Activated CD8-positive, alpha-beta T cell treated with anti-CD3 and anti-CD28 coated beads for 36 hours (primary cell): ENCODE data around the gene NDE1. TPM values are rescaled to one million over a fixed set of nuclear protein-coding genes. Genes with fewer than 3 reads are reported as not detected.
A peak's percentile ranks its signal among the peaks of the same experiment; 100 is the strongest.

Experiments used
- ATAC-seq: fragments of 200-7000 bp; cut with Tn5 transposase; one replicate; pipeline ENCODE4 v1.10.0; 2021; ENCODE audit warnings: mild to moderate bottlenecking, moderate library complexity
- CTCF ChIA-PET: fragments of 350-600 bp; sonication (Branson Sonifier 250); formaldehyde crosslinking; loops from one replicate; lab custom pipeline; 2021; ENCODE audit warnings: antibody characterized with exemption; lab: Charles Lee
- POLR2A ChIA-PET: fragments of 350-600 bp; sonication (Branson Sonifier 250); formaldehyde crosslinking; loops from one replicate; lab custom pipeline; 2021; ENCODE audit warnings: antibody characterized with exemption; lab: Charles Lee
- DNase-seq: peaks from one replicate; pipeline ENCODE4 v3.0.0-alpha.2; 2020
- H3K27ac Mint-ChIP-seq: one replicate; pipeline ENCODE4 v1.8.0; 2021; ENCODE audit warnings: mild to moderate bottlenecking, mixed read lengths
- H3K27me3 Mint-ChIP-seq: one replicate; pipeline ENCODE4 v1.8.0; 2021; ENCODE audit warnings: mixed read lengths
- H3K36me3 Mint-ChIP-seq: one replicate; pipeline ENCODE4 v1.8.0; 2021; ENCODE audit warnings: low read depth, mixed read lengths
- H3K4me1 Mint-ChIP-seq: one replicate; pipeline ENCODE4 v1.8.0; 2021; ENCODE audit warnings: low read depth, mixed read lengths
- H3K4me3 Mint-ChIP-seq: one replicate; pipeline ENCODE4 v1.8.0; 2021; ENCODE audit warnings: mild to moderate bottlenecking, moderate library complexity, mixed read lengths
- H3K9me3 Mint-ChIP-seq: one replicate; pipeline ENCODE4 v1.8.0; 2021; ENCODE audit warnings: mixed read lengths
- CTCF ChIP-seq: fragments of 200-600 bp; IDR thresholded peaks from one replicate; pipeline ENCODE4 v1.8.0; 2022; ENCODE audit warnings: antibody characterized with exemption, mild to moderate bottlenecking
- intact Hi-C: fragments of 100-400 bp; cut with micrococcal nuclease; formaldehyde crosslinking; loops from one replicate; pipeline ENCODE4 v1.10.0; 2022
- total RNA-seq, 2 experiments: library from RNA; stranded (reverse); gene quantifications; one replicate each; pipeline ENCODE4 v1.2.3, GENCODE V29; 2021

The NDE1 gene, protein sequence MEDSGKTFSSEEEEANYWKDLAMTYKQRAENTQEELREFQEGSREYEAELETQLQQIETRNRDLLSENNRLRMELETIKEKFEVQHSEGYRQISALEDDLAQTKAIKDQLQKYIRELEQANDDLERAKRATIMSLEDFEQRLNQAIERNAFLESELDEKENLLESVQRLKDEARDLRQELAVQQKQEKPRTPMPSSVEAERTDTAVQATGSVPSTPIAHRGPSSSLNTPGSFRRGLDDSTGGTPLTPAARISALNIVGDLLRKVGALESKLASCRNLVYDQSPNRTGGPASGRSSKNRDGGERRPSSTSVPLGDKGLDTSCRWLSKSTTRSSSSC
- total RNA-seq, result 100 to 1,000 TPM in 1 of 2 experiments, 10 to 100 TPM in 1; 97.6 to 103 TPM

DNA sequence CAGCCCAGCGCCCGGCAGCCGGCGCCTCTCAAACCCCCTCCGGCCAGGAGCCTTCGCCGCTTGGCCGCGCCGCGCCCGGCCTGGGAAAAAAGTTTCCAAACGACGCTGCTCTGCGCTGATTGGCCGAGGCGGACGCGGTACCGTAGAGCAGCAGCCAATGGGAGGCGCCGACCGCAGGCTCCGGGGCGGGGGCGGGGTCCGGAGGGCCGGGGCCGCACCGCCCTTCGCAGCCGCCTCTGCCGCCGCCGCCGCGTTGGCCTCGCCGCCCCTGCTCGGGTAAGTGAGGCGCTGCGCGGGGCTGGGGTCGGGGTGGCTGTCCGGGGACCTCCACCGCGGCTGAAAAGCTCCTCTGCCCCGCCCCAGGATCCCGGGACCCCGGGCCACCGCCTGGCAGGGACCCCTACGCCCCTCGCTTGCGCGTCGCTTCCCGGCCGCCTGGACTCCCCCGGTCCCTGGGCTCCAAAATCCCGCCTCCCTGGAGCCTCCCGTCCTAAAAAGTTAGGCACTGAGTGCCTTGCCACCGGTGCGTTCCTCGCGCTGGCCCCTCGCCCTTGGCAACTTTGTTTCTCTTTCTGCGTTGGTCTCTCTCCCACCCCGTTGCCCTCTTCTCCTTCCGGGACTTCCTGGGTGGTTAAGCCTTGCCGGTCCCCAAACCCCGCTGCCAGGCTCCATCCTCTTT is at the start of gene NDE1:
Gene NDE1 (plus strand): TSS at position 227 of the 679 bp plus-strand sequence. CDS start 14,534 bp downstream, outside the sequence.
- Mint-ChIP-seq H3K27me3 (no peaks in the 10 kb centered on the region), H3K4me3 (peak within 1 kb of the TSS; percentile 100), H3K9me3 (no peaks in the 10 kb centered on the region), H3K36me3 (peaks cover 22% of the 10 kb centered on the region), H3K27ac (peak within 1 kb of the TSS; percentile 99), H3K4me1 (peaks cover 27% of the 10 kb centered on the region)
- CTCF ChIA-PET, result interaction anchor here (1.3 kb wide), 1 partner anchor 15 kb away, joined by 4 read pairs; no protein-coding TSS in a partner anchor
- intact Hi-C loops, result no loop called here
- TF ChIP-seq CTCF, result no peak
- peak; percentile 93 for DNase-seq
- POLR2A ChIA-PET, result interaction anchor here (1.2 to 1.8 kb wide), 4 partner anchors 8 to 60 kb away, joined by 3 to 6 read pairs (median 4); partner anchors contain the start of gene MARF1
- peak; percentile 93 for ATAC-seq

- Mint-ChIP-seq H3K4me1 (peaks cover 16% of the 10 kb centered on the region), H3K9me3 (no peaks in the 10 kb centered on the region), H3K27ac (peak overlapping the region; percentile 22), H3K4me3 (no peak overlapping the region), H3K36me3 (peaks cover 58% of the 10 kb centered on the region), H3K27me3 (no peaks in the 10 kb centered on the region)
- no peak for TF ChIP-seq CTCF
- POLR2A ChIA-PET, result interaction anchor here (1.2 to 1.4 kb wide), 2 partner anchors 9 to 41 kb away, joined by 4 to 5 read pairs; no protein-coding TSS in a partner anchor
- intact Hi-C loops, result no loop called here
- CTCF ChIA-PET, result interaction anchor here (1.9 kb wide), 1 partner anchor 11 kb away, joined by 5 read pairs; no protein-coding TSS in a partner anchor
- ATAC-seq, result no peak
- no peak for DNase-seq
Observed at GRCh38 chr16:15601212-15601879, 48.7 kb upstream of the NDE1 start.

DNA sequence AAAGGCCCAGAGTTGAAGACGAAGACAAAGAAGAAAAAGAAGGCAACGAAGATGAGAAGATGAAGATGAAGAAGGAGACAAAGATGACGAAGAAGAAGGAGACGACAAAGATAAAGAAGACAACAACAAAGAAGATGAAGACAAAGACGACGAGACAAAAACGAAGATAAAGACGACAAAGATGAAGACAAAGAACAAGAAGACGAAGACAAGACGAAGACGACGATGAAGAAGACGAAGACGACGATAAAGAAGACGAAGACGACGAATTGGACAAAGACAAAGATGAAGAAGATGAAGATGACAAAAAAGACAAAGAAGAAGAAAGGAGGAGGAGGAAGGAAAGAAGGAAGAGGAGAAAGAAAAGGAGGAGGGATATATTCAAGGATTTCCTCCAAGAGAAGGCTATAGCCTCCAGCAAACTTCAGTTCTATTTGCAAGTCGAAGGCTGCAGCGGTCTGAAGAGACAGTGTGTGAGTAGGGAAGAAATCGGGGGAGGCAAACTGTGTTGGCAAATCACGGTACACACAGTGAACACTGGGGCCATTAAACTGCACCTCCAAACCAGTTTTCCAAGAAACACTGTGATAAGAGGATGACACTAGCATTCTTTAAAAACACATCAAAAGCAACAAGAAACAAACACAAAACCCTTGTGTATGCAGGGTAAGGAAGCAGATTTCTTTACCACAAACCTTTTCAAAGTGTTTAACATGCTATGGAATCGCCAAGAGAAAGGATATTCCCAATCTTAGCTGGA is 47.6 kb upstream of the NDE1 start:
- no peak for TF ChIP-seq CTCF
- peaks cover 14% of the 10 kb centered on the region for H3K4me1 Mint-ChIP-seq
- no peaks in the 10 kb centered on the region for H3K9me3 Mint-ChIP-seq
- ChIA-PET CTCF (interaction anchor here (1.3 kb wide), 1 partner anchor 20 kb away, joined by 5 read pairs; no protein-coding TSS in a partner anchor), POLR2A (no interaction called here)
- ATAC-seq (no peak), DNase-seq (no peak)
- H3K27me3 Mint-ChIP-seq, result no peaks in the 10 kb centered on the region
- no peak overlapping the region for H3K4me3 Mint-ChIP-seq
- H3K27ac Mint-ChIP-seq, result peak overlapping the region; percentile 9
- H3K36me3 Mint-ChIP-seq, result peaks cover 58% of the 10 kb centered on the region
- intact Hi-C loops, result no loop called here

DNA sequence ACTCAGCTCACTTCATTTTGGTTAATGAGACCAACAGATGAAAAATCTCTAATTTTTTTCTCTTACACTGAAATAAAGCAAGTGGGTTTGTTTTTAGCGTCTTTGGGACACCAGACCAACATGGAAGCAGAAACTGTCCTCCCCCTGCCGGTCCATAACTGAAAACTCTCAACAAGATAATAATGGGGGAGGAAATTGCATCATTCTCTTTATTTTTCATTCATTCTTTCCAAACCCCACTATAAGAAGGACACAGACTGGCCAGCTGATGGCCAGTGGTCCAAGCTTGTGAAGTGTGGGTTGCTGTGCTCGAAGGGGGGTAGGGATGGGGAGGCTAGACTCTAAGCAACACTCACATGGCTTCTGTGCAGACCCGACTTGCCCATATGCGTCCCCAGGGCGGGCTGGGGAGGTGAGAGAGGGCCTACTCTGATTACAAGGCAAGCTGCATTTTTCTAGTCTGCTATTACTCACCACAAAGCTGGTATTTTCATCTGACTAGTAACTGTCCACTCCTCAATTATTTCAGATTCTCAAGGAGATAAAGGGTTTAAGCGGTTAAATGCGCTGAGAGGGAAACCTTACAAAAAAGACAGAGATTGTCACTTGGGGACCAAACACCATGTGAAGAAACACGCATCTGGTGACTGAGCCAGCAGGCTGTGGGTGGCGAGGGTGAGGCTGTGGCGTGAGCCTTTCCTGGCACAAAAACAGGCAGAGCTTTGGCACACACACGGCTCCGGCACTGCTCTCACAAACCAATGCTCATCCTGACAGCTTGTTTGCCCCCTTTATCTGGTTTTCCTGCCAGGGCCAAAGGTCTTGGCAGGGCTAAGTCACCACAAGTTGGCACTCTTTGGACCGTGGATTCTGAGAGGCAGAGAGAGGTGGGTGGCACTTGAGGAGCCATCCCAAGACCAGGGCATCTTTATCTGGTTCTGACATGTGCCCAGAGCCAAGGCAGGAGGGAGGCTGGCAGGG is 45.3 kb upstream of the NDE1 start:
- Mint-ChIP-seq H3K36me3 (peaks cover 57% of the 10 kb centered on the region), H3K4me1 (peaks cover 1% of the 10 kb centered on the region), H3K27me3 (no peaks in the 10 kb centered on the region), H3K4me3 (no peak overlapping the region), H3K27ac (peak overlapping the region; percentile 8), H3K9me3 (no peaks in the 10 kb centered on the region)
- intact Hi-C loops, result no loop called here
- no peak for TF ChIP-seq CTCF
- ATAC-seq (no peak), DNase-seq (no peak)
- POLR2A ChIA-PET, result no interaction called here
- CTCF ChIA-PET, result no interaction called here
